Suprapubic skin (tissue), 4 donors: ENCODE results near the gene RAB11FIP2. TPM values are rescaled to one million over a fixed set of nuclear protein-coding genes. Genes with fewer than 3 reads are reported as not detected.

ENCODE experiments used
- DNase-seq, 2 donors: peaks; one replicate each; pipeline ENCODE4 v3.0.0-alpha.2; 2019; ENCODE audit warnings: low spot score in 2 of 2
- H3K27ac ChIP-seq: fragments of 200-600 bp; sonication (generic); one replicate; pipeline ENCODE4 v1.5.1; 2019
- H3K27me3 ChIP-seq: fragments of 200-600 bp; sonication (generic); one replicate; pipeline ENCODE4 v1.5.1; 2019
- H3K36me3 ChIP-seq: fragments of 200-600 bp; sonication (generic); one replicate; pipeline ENCODE4 v1.5.1; 2019
- H3K4me1 ChIP-seq: fragments of 200-600 bp; sonication (generic); one replicate; pipeline ENCODE4 v1.5.1; 2019
- H3K4me3 ChIP-seq: fragments of 200-600 bp; sonication (generic); one replicate; pipeline ENCODE4 v1.5.1; 2019; ENCODE audit warnings: mild to moderate bottlenecking
- H3K9me3 ChIP-seq: fragments of 200-600 bp; sonication (generic); one replicate; pipeline ENCODE4 v1.5.1; 2019
- CTCF ChIP-seq, 2 donors: fragments of 200-600 bp in 1 of 2; fragments of 450-650 bp in 1 of 2; sonication (generic) in 1 of 2; IDR thresholded peaks; one replicate each; pipeline ENCODE4 v1.5.1; 2016 to 2019; ENCODE audit warnings: antibody characterized with exemption in 2 of 2, mild to moderate bottlenecking in 1 of 2, moderate library complexity in 1 of 2
- EP300 ChIP-seq: sonication (generic); formaldehyde crosslinking; IDR thresholded peaks from one replicate; pipeline ENCODE4 v1.6.1; 2017; ENCODE audit warnings: antibody characterized with exemption
- POLR2A ChIP-seq, 2 donors: fragments of 450-650 bp; IDR thresholded peaks; one replicate each; pipeline ENCODE4 v1.6.1; 2017; ENCODE audit warnings: antibody characterized with exemption in 2 of 2, mild to moderate bottlenecking in 2 of 2, moderate library complexity in 2 of 2
- POLR2AphosphoS5 ChIP-seq, 3 donors: sonication (generic); formaldehyde crosslinking; IDR thresholded peaks; one replicate each; pipeline ENCODE4 v1.6.1; 2017; ENCODE audit warnings: antibody characterized with exemption in 3 of 3
- WGBS: methylation state at CpG from one replicate; pipeline ENCODE4 v1.1.5; 2018; 5-methylcytosine and 5-hydroxymethylcytosine counted together
- total RNA-seq, 4 donors: library from RNA; depleted of rRNA; stranded (reverse); fragments of >200 nt; gene quantifications; one replicate each; pipeline ENCODE4 v1.1.0, GENCODE V29; 2016

RAB11FIP2 gene
- total RNA-seq, 4 donors from 2014 or later: 10.2 to 29.0 (median 13.0) TPM

- Histone ChIP-seq H3K4me1 (no peaks in the 10 kb centered on the region), H3K27ac (no peak overlapping the region), H3K27me3 (no peaks in the 10 kb centered on the region), H3K36me3 (peaks cover 41% of the 10 kb centered on the region), H3K9me3 (no peaks in the 10 kb centered on the region), H3K4me3 (no peak overlapping the region)
- DNase-seq: no peak
- 93% methylated on average over 3 of the region's 3 CpGs for WGBS
- TF ChIP-seq POLR2A (IDR thresholded peaks at IDR 0.05) (no peak), EP300 (no peak), CTCF (IDR thresholded peaks at IDR 0.05) (no peak), POLR2AphosphoS5 (IDR thresholded peaks at IDR 0.05) (no peak)
Observed at GRCh38 chr10:118007773-118008172, 39.0 kb downstream of the RAB11FIP2 start.

GRCh38 chr10:118003126-118003525 lies 43.6 kb downstream of the RAB11FIP2 start:
- Histone ChIP-seq H3K9me3 (no peaks in the 10 kb centered on the region), H3K4me3 (no peak overlapping the region), H3K4me1 (no peaks in the 10 kb centered on the region), H3K36me3 (peaks cover 35% of the 10 kb centered on the region), H3K27ac (no peak overlapping the region), H3K27me3 (no peaks in the 10 kb centered on the region)
- TF ChIP-seq POLR2AphosphoS5 (IDR thresholded peaks at IDR 0.05) (no peak), EP300 (no peak), CTCF (IDR thresholded peaks at IDR 0.05) (no peak), POLR2A (IDR thresholded peaks at IDR 0.05) (no peak)
- no peak for DNase-seq
- WGBS: 65% methylated on average over 1 of the region's 1 CpG

GRCh38 chr10:118002581-118002980 lies 44.2 kb downstream of the RAB11FIP2 start:
- Histone ChIP-seq H3K27me3 (no peaks in the 10 kb centered on the region), H3K4me1 (no peaks in the 10 kb centered on the region), H3K36me3 (peaks cover 31% of the 10 kb centered on the region), H3K9me3 (no peaks in the 10 kb centered on the region), H3K27ac (no peak overlapping the region), H3K4me3 (no peak overlapping the region)
- WGBS: 93% methylated on average over 6 of the region's 6 CpGs
- TF ChIP-seq EP300 (no peak), CTCF (IDR thresholded peaks at IDR 0.05) (no peak), POLR2AphosphoS5 (IDR thresholded peaks at IDR 0.05) (no peak), POLR2A (IDR thresholded peaks at IDR 0.05) (no peak)
- no peak for DNase-seq

GRCh38 chr10:117997673-117998072 lies 49.1 kb downstream of the RAB11FIP2 start:
- no peak for DNase-seq
- Histone ChIP-seq H3K4me1 (no peaks in the 10 kb centered on the region), H3K27ac (no peak overlapping the region), H3K27me3 (no peaks in the 10 kb centered on the region), H3K4me3 (no peak overlapping the region), H3K36me3 (peaks cover 5% of the 10 kb centered on the region), H3K9me3 (no peaks in the 10 kb centered on the region)
- TF ChIP-seq EP300: no peak
- no peak for TF ChIP-seq POLR2A (IDR thresholded peaks at IDR 0.05)
- TF ChIP-seq POLR2AphosphoS5 (IDR thresholded peaks at IDR 0.05): no peak
- no peak for TF ChIP-seq CTCF (IDR thresholded peaks at IDR 0.05)
- WGBS: 88% methylated on average over 1 of the region's 1 CpG

- TF ChIP-seq EP300 (no peak), POLR2AphosphoS5 (IDR thresholded peaks at IDR 0.05) (no peak), POLR2A (IDR thresholded peaks at IDR 0.05) (no peak), CTCF (IDR thresholded peaks at IDR 0.05) (no peak)
- no peak overlapping the region for H3K4me3 ChIP-seq
- no peak overlapping the region for H3K27ac ChIP-seq
- no peaks in the 10 kb centered on the region for H3K9me3 ChIP-seq
- DNase-seq: no peak
- 95% methylated on average over 1 of the region's 1 CpG for WGBS
- no peaks in the 10 kb centered on the region for H3K36me3 ChIP-seq
- H3K4me1 ChIP-seq: no peaks in the 10 kb centered on the region
- H3K27me3 ChIP-seq: no peaks in the 10 kb centered on the region
Observed at GRCh38 chr10:117996709-117997108, 50.0 kb downstream of the RAB11FIP2 start.
